Endothelial cell of umbilical vein (primary cell): ENCODE results near the gene MPZL3.

Source experiments
- CTCF ChIP-seq, 2 donors: IDR thresholded peaks; 1 replicate in 1 of 2; 2 replicates in 1 of 2; pipeline ENCODE4 v1.5.1; 2011; ENCODE audit warnings: low read length in 2 of 2, mild to moderate bottlenecking in 2 of 2, moderate library complexity in 2 of 2, control low read depth in 1 of 2, inconsistent platforms in 1 of 2, low read depth in 1 of 2; ENCODE audit not compliant: insufficient read depth in 1 of 2; ENCODE audit errors: extremely low read depth in 1 of 2
- EZH2 ChIP-seq: IDR thresholded peaks from 2 replicates; pipeline ENCODE4 v1.6.1; 2012; ENCODE audit warnings: borderline replicate concordance, low read depth, mild to moderate bottlenecking, moderate library complexity, low read length, inconsistent platforms; ENCODE audit not compliant: severe bottlenecking
- FOS ChIP-seq: IDR thresholded peaks from 2 replicates; pipeline ENCODE4 v1.6.1; 2011; ENCODE audit warnings: mild to moderate bottlenecking, low read length, moderate library complexity, borderline replicate concordance; ENCODE audit not compliant: insufficient read depth
- GATA2 ChIP-seq: IDR thresholded peaks from 2 replicates; pipeline ENCODE4 v1.7.0; 2011; ENCODE audit warnings: low read depth, mild to moderate bottlenecking, moderate library complexity, mixed read lengths, low read length; ENCODE audit not compliant: insufficient read length, insufficient read depth
- JUN ChIP-seq: IDR thresholded peaks from 2 replicates; pipeline ENCODE4 v1.6.1; 2011; ENCODE audit warnings: borderline replicate concordance, low read depth; ENCODE audit not compliant: insufficient read length, insufficient read depth
- MAX ChIP-seq: IDR thresholded peaks from 2 replicates; pipeline ENCODE4 v1.6.1; 2011; ENCODE audit not compliant: insufficient read depth, insufficient read length
- MYC ChIP-seq: IDR thresholded peaks from one replicate; pipeline ENCODE4 v1.6.1; 2011; ENCODE audit warnings: mild to moderate bottlenecking, low read depth, low read length
- POLR2A ChIP-seq: IDR thresholded peaks from 2 replicates; pipeline ENCODE4 v1.6.1; 2012; ENCODE audit warnings: low read depth, mild to moderate bottlenecking, control low read depth, low read length
- POLR2AphosphoS5 ChIP-seq: IDR thresholded peaks from 2 replicates; pipeline ENCODE4 v1.6.1; 2012; ENCODE audit warnings: low read depth, mild to moderate bottlenecking, control low read depth, low read length, moderate library complexity; ENCODE audit not compliant: insufficient read depth

GRCh38 chr11:118274186-118274585 lies 22.0 kb upstream of the MPZL3 start:
- no peak for TF ChIP-seq CTCF (IDR thresholded peaks at IDR 0.05; ENCODE audit: extremely low read depth in 1 of 2, insufficient read depth in 1 of 2, low read depth in 1 of 2, low read length in 2 of 2)
- no peak for TF ChIP-seq POLR2AphosphoS5
- no peak for TF ChIP-seq POLR2A
- no peak for TF ChIP-seq EZH2
- TF ChIP-seq MYC, result no peak
- TF ChIP-seq JUN, result no peak
- TF ChIP-seq MAX, result no peak
- TF ChIP-seq FOS, result no peak
- no peak for TF ChIP-seq GATA2
